ENCODE data around the gene AGAP3.
A peak's percentile ranks its signal among the peaks of the same experiment; 100 is the strongest.

The AGAP3 gene

DNA sequence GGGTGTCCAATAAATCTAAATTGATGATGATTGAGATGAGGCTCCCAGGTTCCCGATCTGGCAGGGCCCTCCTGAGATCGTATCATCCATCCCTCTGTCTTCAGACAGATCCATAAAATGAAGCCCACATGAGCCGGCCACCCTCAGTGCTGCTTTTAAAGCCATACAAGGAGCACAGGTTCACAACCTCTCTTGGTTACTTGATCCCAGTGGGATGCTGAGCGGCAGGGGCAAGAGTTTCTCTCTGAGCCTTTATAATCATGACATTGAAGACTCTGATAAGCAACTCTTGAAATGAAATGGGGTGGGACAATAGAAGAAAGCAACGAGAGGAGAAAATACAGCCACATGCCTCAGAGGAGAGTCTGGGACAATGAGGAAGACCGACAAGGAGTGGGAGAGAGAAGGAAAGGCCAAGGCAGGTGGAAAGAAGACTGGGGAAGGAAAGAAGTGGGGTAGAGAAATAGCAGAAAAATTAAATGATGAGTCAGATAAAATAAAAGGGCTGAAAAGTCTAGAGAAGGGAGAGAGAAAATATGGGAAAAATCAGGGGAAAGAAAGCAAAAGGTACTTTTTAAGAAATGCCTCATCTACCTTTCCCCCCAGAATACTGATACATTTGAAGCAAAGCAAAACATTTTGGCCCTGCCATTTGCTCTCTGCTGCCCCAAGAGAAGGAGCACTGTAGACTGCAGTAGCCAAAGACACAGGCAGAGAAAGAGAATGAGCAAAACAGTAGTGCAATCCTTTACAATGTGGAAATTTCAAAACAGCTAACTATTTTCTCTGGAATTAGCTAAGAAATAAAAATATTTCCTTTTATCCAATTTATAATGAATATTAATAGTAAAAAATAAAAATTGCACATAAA is 66.6 kb downstream of the AGAP3 start:
- no peak overlapping the region for H3K4me3 ChIP-seq (ENCODE audit: low read depth, low read length)
- no peak for DNase-seq (ENCODE audit: low read depth)
- TF ChIP-seq CTCF (IDR thresholded peaks at IDR 0.05; ENCODE audit: control insufficient read depth, extremely low read depth, insufficient read depth): no peak

- no peak for DNase-seq (ENCODE audit: low read depth)
- TF ChIP-seq CTCF (IDR thresholded peaks at IDR 0.05; ENCODE audit: control insufficient read depth, extremely low read depth, insufficient read depth): no peak
- no peak overlapping the region for H3K4me3 ChIP-seq (ENCODE audit: low read depth, low read length)
Measured at GRCh38 chr7:151157645-151158329, 71.5 kb downstream of the AGAP3 start.

DNA sequence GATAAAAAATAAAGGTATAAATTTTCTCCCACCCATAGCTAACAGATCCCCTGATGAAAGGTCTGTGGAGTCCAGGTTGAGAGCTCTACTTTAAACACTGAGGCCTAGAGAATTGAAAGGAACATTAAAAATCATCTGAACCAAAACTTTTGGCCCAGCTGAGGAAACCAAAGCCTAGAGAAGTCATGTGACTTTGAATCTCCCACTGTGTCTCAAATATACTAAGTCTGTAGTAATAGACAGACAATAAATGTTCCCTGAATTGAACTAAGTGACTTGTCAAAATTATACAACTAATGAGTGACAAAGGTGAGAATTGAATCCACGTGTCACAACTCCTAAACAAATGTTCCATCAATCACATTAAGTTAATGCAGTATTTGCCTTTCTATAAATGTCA is 75.5 kb downstream of the AGAP3 start:
- no peak overlapping the region for H3K4me3 ChIP-seq (ENCODE audit: low read depth, low read length)
- no peak for DNase-seq (ENCODE audit: low read depth)
- TF ChIP-seq CTCF (IDR thresholded peaks at IDR 0.05; ENCODE audit: control insufficient read depth, extremely low read depth, insufficient read depth): no peak

DNA sequence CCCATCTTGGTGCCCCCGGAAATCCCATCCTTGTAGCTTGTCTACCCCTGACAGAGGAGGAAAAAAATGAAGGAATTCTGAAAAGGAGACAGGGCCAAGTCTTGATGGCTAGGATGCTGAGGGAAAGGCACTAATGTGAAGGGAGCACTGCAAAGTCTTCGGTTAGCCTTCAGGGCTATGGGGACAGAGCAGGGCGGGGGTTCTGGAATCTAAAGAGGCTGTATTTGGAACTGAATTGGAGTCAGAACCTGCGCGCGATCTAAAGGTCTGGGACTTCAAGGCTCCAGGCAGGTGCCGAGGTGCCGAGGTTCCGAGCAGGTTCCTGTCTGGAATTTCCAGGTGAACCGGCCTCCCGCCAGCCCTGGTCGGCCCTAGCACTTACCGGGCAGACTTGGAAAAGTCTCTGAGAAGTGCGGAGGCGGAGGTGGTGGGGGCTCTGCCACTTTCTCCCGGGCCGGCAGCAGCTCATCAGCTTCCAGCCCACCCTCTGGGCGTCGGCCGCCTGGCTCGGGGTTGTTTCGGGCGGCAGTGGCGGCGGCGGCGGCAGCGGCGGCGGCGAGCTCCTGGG is 80.4 kb downstream of the AGAP3 start:
- peak overlapping the region; percentile 21; the same call in 1 of the 2 replicates for H3K4me3 ChIP-seq (ENCODE audit: low read depth, low read length)
- no peak for DNase-seq (ENCODE audit: low read depth)
- TF ChIP-seq CTCF (IDR thresholded peaks at IDR 0.05; ENCODE audit: control insufficient read depth, extremely low read depth, insufficient read depth): no peak

DNA sequence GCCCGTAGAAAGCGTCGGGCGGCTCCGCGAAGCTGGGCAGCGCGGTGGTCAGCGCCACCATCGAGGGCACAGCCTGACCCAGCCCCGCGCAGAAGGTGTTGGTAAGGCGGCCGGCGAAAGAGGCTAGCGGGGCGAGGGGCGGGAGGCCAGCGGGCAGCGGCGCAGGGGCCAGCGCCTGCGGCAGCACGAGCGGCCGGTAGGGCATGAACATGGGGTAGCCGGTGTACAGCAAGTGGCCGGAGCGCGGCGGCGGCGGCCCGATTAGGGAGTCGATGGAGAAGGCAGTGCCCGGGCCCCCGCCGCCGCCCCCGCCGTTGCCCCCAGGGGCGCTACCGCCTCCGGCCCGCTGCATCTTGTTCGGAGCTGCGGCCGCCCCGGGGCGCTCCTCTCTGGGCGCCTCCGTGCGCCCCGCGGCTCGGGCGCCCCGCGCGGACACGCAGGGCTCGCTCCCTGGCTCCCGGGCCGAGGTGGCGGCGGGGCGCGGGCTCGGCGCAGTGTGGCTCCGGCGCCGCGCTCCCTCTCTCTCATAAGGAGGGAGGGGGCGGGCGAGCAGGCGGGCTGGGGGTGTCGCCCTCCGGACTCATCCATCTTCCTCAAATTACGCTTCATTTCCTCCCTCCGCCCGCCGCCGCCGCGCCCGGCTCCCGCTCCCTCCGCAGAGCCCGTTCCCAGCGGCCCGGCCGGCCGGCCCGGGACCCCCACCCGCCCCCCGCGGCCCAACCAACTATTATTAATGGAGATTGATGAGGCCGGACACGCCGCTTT is 81.1 kb downstream of the AGAP3 start, which contains the start of gene GBX1:
GBX1 (minus strand) TSS at position 498 of the 765 bp plus-strand sequence; CDS start at position 352, 146 bp downstream.
- TF ChIP-seq CTCF (IDR thresholded peaks at IDR 0.05; ENCODE audit: control insufficient read depth, extremely low read depth, insufficient read depth): no peak
- no peak for DNase-seq (ENCODE audit: low read depth)
- peak within 1 kb of the TSS; percentile 21; the same call in 1 of the 2 replicates for H3K4me3 ChIP-seq (ENCODE audit: low read depth, low read length)

DNA sequence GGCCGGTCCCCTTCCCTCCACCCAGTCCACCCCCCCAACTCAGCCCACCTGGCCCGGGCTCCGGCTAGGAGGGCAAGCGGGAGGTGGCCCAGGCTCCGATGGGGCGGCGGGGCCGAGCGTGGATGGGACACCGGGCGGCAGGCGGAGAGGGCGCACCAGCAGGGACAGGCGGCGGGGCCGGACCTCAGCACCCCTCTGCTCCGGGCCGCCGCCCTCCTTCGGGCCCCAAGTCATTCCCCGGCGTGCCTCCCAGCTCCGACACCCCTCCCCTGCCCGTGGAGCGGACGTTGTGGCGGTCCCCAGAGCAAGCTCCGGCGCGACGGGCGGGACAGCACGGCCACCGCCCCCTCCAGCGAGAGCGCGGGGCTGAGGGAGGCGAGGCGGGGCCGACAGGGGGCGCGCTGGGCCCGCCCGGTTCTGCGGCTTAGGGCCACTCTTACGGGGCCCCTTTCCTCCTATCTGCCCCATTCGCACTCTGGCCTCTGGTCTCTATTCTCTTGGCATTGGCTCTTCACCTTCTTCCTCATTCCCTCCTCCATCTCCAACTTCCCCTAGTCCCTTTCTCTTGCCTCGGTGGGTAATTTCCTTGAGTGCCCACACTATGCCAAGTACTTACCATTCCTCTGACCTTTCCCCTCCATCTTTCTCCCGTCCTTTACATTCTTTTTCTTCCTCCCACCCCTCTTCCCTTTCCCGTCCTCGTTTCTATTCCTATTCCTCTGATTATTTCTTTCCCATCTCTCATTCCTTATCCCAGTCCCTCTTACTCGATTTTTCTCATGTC is 81.9 kb downstream of the AGAP3 start:
- peak; percentile 54 for TF ChIP-seq CTCF (IDR thresholded peaks at IDR 0.05; ENCODE audit: control insufficient read depth, extremely low read depth, insufficient read depth)
- no peak for DNase-seq (ENCODE audit: low read depth)
- H3K4me3 ChIP-seq (ENCODE audit: low read depth, low read length): no peak overlapping the region

Data from LNCaP clone FGC (cell line).